ENCODE results near the gene RAD51B.
A peak's percentile ranks its signal among the peaks of the same experiment; 100 is the strongest.

DNA sequence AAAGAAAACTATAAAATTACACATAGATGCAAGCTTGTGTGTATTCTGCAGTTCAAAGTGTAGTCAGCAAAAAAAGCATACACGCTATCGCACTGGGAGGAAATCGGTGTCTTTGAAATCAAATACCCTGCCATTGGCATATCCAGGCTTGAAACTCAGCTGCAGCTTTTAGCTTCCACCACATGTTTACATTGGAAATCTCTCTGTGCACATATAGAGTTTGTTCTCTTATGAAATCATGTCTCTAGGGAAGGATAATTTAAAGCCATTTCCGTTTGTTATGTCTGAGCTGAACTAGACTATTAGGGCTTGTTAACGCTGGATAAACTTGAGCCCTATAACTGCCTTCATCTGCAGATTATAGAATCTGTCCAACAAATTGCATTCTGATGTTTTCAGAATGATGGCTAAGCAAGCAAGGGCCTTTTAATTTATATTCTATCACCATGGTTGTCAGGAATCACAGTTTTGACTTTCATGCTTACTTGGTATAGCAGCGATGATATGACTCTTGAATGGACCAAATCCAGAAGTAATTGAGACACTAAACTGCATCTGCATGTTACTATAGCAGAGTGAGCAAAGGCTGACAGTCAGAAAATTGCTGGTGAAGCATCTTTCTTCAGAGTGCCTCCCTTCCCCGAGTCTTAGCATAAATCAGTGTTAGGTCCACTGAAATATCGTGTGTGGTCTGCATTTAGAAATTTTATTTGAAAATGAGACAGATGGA is 530.5 kb downstream of the RAD51B start:
- TF ChIP-seq POLR2AphosphoS5 (IDR thresholded peaks at IDR 0.05; ENCODE audit: low read depth, low read length) (no peak), ZSCAN29 (CRISPR knock-in tag; conservative IDR thresholded peaks at IDR 0.05) (peak; percentile 78)

Measured in HepG2 (cell line).